ENCODE measurements around the gene KCNQ1.

Gene KCNQ1

GRCh38 chr11:2748061-2748813 is 303.4 kb downstream of the KCNQ1 start:
- no peak for DNase-seq (ENCODE audit: low read depth)

- no peak for DNase-seq (ENCODE audit: low read depth)
Measured at GRCh38 chr11:2748814-2749554, 304.2 kb downstream of the KCNQ1 start.

- DNase-seq (ENCODE audit: low read depth) = no peak
Measured at GRCh38 chr11:2750101-2750681, 305.4 kb downstream of the KCNQ1 start.

GRCh38 chr11:2750682-2751522 is 306.1 kb downstream of the KCNQ1 start:
- DNase-seq (ENCODE audit: low read depth) = no peak

DNA sequence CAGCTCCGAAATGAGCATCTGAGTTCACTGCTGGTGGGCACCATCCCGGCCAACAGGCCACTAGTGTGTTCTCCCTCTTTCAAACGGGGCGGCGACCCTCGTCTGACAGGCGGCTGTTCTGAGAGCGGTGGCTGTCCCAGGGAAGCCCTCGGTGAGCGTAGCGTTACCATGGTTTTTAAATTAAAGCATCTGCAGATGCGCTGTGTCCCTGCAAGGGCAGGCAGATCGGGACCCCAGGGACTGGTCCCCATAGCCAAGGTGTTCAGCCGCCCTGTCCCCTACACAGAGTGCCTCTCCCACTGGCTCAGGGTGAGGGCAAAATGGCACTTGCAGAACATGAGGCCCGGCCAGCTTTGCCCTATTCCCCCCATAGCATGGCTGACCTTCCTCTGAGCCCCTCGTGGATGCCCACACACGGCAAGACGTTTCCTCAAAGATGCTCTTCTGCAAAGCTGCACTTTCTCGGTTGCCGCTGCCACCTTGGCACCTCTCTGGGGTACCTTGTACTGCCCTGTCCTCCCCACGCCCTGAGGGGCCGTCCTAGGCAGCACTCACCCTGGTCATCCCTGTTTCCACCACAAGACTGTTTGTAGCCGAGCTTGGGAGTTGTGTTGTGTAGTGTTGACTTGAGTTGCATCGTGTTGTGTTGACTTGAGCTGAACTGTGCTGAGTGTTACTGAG is 306.9 kb downstream of the KCNQ1 start:
- no peak for DNase-seq (ENCODE audit: low read depth)

DNA sequence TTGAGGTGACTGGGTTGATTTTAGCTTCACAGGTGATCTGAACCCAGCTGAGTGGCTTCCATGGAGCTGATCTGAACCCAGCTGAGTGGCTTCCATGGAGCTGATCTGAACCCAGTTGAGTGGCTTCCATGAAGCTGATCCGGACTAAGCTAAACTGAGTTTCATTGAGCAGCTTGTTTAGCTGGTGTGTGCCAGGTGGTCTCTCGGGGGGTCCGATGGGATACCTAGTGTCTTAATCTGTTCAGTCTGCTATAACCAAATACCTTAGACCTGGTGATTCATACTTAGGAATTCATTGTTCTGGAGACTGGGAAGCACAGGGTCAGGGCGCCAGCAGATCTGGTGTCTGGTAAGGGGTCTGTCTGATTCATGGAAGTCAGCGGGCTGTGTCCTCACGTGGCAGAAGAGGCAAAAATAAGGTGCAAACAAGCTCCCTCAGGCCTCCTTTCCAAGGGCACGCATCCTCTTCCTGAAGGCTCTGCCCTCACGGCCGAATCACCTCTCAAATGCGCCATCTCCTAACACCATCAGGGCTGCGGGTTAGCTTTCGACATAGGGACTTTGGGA is 307.5 kb downstream of the KCNQ1 start:
- DNase-seq (ENCODE audit: low read depth) = no peak

- DNase-seq (ENCODE audit: low read depth) = no peak
Measured at GRCh38 chr11:2752923-2753322, 308.1 kb downstream of the KCNQ1 start.

DNA sequence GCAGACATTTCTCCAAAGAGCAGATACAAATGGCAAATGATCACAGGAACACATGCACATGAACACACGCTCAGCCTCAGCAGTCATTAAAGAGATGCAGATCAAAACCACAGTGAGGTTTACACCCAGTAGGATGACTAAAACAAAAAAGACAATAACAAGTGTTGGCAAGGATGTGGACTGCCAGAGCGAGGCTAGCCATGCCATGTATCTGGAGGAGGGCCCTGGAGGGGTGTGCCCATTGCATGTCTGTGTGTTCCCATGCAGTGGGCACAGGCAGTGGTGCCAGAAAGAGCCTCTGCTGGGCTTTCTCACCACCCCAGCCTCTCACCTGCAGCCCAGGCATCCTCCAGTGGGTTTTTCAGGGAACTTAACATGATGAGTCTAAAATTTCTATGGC is 309.2 kb downstream of the KCNQ1 start:
- no peak for DNase-seq (ENCODE audit: low read depth)

GRCh38 chr11:2755071-2755470 is 310.3 kb downstream of the KCNQ1 start:
- DNase-seq (ENCODE audit: low read depth) = no peak

- DNase-seq (ENCODE audit: low read depth) = no peak
Measured at GRCh38 chr11:2758751-2759150, 313.9 kb downstream of the KCNQ1 start.

- DNase-seq (ENCODE audit: low read depth) = no peak
Measured at GRCh38 chr11:2759228-2760195, 314.7 kb downstream of the KCNQ1 start.

GRCh38 chr11:2760196-2760871 is 315.5 kb downstream of the KCNQ1 start:
- DNase-seq (ENCODE audit: low read depth) = no peak

GRCh38 chr11:2761131-2762030 is 316.6 kb downstream of the KCNQ1 start:
- no peak for DNase-seq (ENCODE audit: low read depth)

- DNase-seq (ENCODE audit: low read depth) = no peak
Measured at GRCh38 chr11:2762031-2762380, 317.2 kb downstream of the KCNQ1 start.

GRCh38 chr11:2762451-2762850 is 317.6 kb downstream of the KCNQ1 start:
- DNase-seq (ENCODE audit: low read depth) = no peak

DNA sequence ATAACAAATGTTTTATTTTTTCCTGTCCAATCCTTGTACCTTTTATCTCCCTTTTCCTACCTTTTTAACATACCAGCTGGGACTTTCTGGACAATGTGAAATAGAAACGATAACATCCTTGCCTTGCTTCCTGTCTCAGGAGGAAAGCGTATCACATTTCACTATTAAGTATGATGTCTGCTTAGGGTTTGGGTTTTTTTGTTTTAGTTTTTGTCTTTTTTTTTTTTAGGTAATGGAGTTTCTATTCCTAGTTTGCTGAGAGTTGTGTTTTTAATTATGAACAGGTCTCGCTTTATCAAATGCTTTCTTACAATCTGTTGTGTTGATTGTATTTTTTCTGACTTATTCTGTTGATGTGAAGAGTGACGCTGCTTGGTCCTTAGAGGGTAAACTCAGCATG is 319.2 kb downstream of the KCNQ1 start:
- DNase-seq (ENCODE audit: low read depth) = no peak

DNA sequence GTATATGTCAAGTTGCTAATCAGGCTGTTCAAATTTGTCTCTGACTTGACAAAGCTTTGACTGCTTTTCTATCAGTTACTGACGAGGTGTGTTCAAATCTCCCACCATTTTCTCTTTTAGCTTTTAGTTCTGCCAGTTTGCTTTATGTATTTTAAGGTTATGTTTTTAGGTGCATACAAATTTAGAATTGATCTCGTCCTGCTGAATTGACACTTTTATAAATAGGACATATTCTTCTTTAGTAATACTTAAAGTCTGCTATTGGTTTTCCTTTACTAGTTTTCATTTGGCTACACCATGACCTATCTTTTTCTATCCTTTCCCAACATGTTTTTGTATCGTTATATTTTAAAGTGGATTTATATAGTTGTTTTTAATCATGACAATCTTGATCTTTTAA is 320.7 kb downstream of the KCNQ1 start:
- DNase-seq (ENCODE audit: low read depth) = no peak

DNA sequence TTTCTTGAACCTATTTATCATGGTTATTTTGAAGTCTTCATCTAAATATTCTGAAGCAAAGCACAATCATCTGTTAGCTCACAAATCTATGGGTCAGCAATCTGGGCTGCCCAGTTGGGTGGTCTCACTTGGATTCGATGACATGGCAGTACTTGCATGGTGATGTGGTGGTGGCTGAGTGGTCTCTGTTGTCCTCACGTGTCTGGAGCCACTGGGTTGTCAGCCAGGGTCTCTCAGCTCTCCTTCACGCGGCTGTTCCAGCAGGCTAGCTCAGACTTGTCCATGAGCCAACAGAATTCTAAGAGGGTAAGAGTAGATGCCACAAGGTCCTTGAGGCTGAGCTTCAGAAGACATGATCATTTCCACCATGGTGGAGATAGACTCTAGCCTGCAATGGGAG is 321.4 kb downstream of the KCNQ1 start:
- no peak for DNase-seq (ENCODE audit: low read depth)

DNA sequence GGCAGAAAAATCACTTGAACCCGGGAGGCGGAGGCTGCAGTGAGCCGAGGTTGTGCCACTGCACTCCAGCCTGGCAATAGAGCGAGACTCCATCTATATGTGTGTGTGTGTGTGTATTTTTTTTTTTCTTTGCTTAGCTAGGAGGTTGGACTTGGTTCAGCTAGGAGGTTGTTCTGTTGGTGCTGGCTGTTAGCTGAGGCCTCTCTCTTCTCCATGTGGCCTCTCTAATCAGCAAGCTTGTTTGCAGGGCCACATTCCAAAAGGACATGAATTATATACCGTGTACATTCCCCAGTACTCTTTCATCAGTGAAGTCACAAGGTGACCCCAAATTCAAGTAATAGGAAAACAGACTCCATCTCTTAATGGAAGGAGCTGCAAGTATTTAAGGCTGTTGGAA is 322.3 kb downstream of the KCNQ1 start:
- no peak for DNase-seq (ENCODE audit: low read depth)
